Measurements from ENCODE around the gene SNX5. TPM values are rescaled to one million over a fixed set of nuclear protein-coding genes. Genes with fewer than 3 reads are reported as not detected.

SNX5 gene
- total RNA-seq, 2 experiments from 2014 or later, result 234 to 256 TPM

GRCh38 chr20:17902531-17903083 lies 66.0 kb downstream of the SNX5 start:
- peaks cover 4% of the 10 kb centered on the region for H3K27me3 Mint-ChIP-seq
- intact Hi-C loops (cut with micrococcal nuclease), result no loop called here
- no peak overlapping the region for H3K27ac Mint-ChIP-seq
- H3K4me3 Mint-ChIP-seq, result no peak overlapping the region
- DNase-seq, result no peak
- POLR2A ChIA-PET, result no interaction called here
- H3K9me3 Mint-ChIP-seq, result no peaks in the 10 kb centered on the region
- H3K36me3 Mint-ChIP-seq, result no peaks in the 10 kb centered on the region
- CTCF ChIA-PET, result interaction anchor here (0.8 to 2.3 kb wide), 4 partner anchors 11 to 397 kb away, joined by 4 to 8 read pairs (median 6); partner anchors contain the start of gene RRBP1
- peaks cover 5% of the 10 kb centered on the region for H3K4me1 Mint-ChIP-seq (ENCODE audit: low read depth)

DNA sequence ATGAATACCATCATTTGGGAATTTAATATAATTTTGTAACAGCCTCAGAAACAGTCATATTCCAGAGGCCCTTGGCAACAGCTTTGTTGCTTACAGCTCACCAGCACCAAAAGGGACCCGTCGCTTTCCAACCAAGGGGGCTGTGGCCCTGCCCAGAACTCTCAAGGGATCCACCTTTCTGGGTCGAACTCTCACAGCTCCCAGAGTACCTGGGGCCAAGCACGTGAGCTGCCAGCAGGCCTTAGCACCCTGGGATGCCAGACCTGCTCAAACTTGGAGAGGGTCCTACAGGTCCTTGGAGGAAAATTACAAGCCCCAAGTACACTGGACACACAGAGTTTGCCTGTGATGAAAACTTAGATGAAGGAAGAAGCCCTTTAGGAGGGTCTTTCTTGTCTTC lies 66.6 kb downstream of the SNX5 start:
- no peaks in the 10 kb centered on the region for H3K36me3 Mint-ChIP-seq
- peaks cover 9% of the 10 kb centered on the region for H3K27me3 Mint-ChIP-seq
- H3K4me3 Mint-ChIP-seq, result no peak overlapping the region
- ChIA-PET CTCF (interaction anchor here (0.6 to 2.3 kb wide), 4 partner anchors 10 to 833 kb away, joined by 3 to 8 read pairs (median 6); partner anchors contain the start of gene RRBP1), POLR2A (interaction anchor here (0.5 kb wide), 1 partner anchor 396 kb away, joined by 3 read pairs; no protein-coding TSS in a partner anchor)
- H3K27ac Mint-ChIP-seq, result no peak overlapping the region
- intact Hi-C loops (cut with micrococcal nuclease), result no loop called here
- H3K9me3 Mint-ChIP-seq, result no peaks in the 10 kb centered on the region
- H3K4me1 Mint-ChIP-seq (ENCODE audit: low read depth), result peaks cover 6% of the 10 kb centered on the region
- DNase-seq, result no peak

- intact Hi-C loops (cut with micrococcal nuclease), result loop anchor here (1.0 to 10.0 kb wide), 4 partner anchors 74 to 393 kb away; partner anchors contain the start of gene RRBP1
- ChIA-PET POLR2A (interaction anchor here (0.7 kb wide), 1 partner anchor 329 kb away, joined by 3 read pairs; the partner anchor contains the start of gene DSTN), CTCF (interaction anchor here (0.7 to 5.7 kb wide), 21 partner anchors 10 to 393 kb away, joined by 3 to 80 read pairs (median 3); partner anchors contain the start of genes BANF2 and RRBP1)
- peaks cover 16% of the 10 kb centered on the region for H3K4me1 Mint-ChIP-seq (ENCODE audit: low read depth)
- no peaks in the 10 kb centered on the region for H3K36me3 Mint-ChIP-seq
- no peaks in the 10 kb centered on the region for H3K9me3 Mint-ChIP-seq
- DNase-seq, result peak; percentile 73
- no peak overlapping the region for H3K27ac Mint-ChIP-seq
- H3K4me3 Mint-ChIP-seq, result no peak overlapping the region
- H3K27me3 Mint-ChIP-seq, result peaks cover 23% of the 10 kb centered on the region
These were observed 70.0 kb downstream of the SNX5 start for GRCh38 chr20:17898548-17898994.

- no peak overlapping the region for H3K27ac Mint-ChIP-seq
- POLR2A ChIA-PET, result interaction anchor here (0.7 kb wide), 1 partner anchor 328 kb away, joined by 3 read pairs; the partner anchor contains the start of gene DSTN
- no peak overlapping the region for H3K4me3 Mint-ChIP-seq
- intact Hi-C loops (cut with micrococcal nuclease), result loop anchor here (1.0 to 10.0 kb wide), 4 partner anchors 73 to 392 kb away; partner anchors contain the start of gene RRBP1
- H3K36me3 Mint-ChIP-seq, result no peaks in the 10 kb centered on the region
- no peak for DNase-seq
- no peaks in the 10 kb centered on the region for H3K9me3 Mint-ChIP-seq
- peaks cover 26% of the 10 kb centered on the region for H3K27me3 Mint-ChIP-seq
- peaks cover 16% of the 10 kb centered on the region for H3K4me1 Mint-ChIP-seq (ENCODE audit: low read depth)
- CTCF ChIA-PET, result interaction anchor here (0.7 to 5.7 kb wide), 23 partner anchors 12 to 392 kb away, joined by 3 to 80 read pairs (median 3); partner anchors contain the start of genes BANF2 and RRBP1
These were observed 70.9 kb downstream of the SNX5 start for GRCh38 chr20:17897566-17898307.

DNA sequence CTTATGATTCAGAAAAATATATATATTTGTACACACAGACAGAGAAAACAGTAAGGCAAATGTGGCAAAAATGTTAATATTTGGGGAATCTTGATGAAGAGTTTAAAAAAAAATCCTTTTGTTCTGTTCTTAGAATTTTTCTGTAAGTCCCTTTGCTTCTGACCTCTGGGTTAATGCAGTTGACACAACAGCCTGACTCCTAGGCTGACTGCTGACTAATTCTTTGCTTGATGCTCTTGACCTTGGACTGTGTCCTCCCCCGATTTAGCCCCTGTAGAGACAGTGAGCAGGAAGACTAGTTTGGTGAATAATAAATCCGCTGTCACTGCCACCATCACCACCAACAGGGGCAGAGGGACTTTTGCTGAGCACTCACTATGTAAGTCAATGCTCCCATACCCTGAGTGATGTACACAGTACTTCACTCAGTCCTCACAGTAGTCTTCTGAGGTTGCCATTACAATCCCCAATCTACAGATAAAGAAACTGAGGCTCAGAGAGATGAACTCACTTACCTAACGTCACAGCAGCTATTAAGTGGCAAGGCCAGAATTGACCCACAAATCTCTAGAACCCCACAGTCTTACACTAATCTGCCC lies 71.7 kb downstream of the SNX5 start:
- no peaks in the 10 kb centered on the region for H3K9me3 Mint-ChIP-seq
- peaks cover 16% of the 10 kb centered on the region for H3K4me1 Mint-ChIP-seq (ENCODE audit: low read depth)
- intact Hi-C loops (cut with micrococcal nuclease), result loop anchor here (10.0 kb wide), 1 partner anchor 72 kb away; no protein-coding TSS in a partner anchor
- no peak overlapping the region for H3K27ac Mint-ChIP-seq
- no peaks in the 10 kb centered on the region for H3K36me3 Mint-ChIP-seq
- H3K4me3 Mint-ChIP-seq, result no peak overlapping the region
- DNase-seq, result no peak
- CTCF ChIA-PET, result interaction anchor here (1.2 to 5.7 kb wide), 4 partner anchors 13 to 392 kb away, joined by 3 to 80 read pairs (median 19); partner anchors contain the start of gene RRBP1
- POLR2A ChIA-PET, result interaction anchor here (1.7 kb wide), 1 partner anchor 391 kb away, joined by 4 read pairs; no protein-coding TSS in a partner anchor
- peaks cover 31% of the 10 kb centered on the region for H3K27me3 Mint-ChIP-seq

- Mint-ChIP-seq H3K4me1 (ENCODE audit: low read depth) (peaks cover 16% of the 10 kb centered on the region), H3K4me3 (no peak overlapping the region), H3K36me3 (no peaks in the 10 kb centered on the region), H3K27me3 (peaks cover 31% of the 10 kb centered on the region), H3K27ac (no peak overlapping the region), H3K9me3 (no peaks in the 10 kb centered on the region)
- POLR2A ChIA-PET, result interaction anchor here (1.5 to 1.7 kb wide), 2 partner anchors 96 to 391 kb away, joined by 4 read pairs; no protein-coding TSS in a partner anchor
- no peak for DNase-seq
- intact Hi-C loops (cut with micrococcal nuclease), result loop anchor here (10.0 kb wide), 1 partner anchor 71 kb away; no protein-coding TSS in a partner anchor
- CTCF ChIA-PET, result interaction anchor here (0.6 to 5.7 kb wide), 5 partner anchors 162 to 391 kb away, joined by 3 to 80 read pairs (median 3); partner anchors contain the start of gene RRBP1
These were observed 72.3 kb downstream of the SNX5 start for GRCh38 chr20:17896193-17896723.

DNA sequence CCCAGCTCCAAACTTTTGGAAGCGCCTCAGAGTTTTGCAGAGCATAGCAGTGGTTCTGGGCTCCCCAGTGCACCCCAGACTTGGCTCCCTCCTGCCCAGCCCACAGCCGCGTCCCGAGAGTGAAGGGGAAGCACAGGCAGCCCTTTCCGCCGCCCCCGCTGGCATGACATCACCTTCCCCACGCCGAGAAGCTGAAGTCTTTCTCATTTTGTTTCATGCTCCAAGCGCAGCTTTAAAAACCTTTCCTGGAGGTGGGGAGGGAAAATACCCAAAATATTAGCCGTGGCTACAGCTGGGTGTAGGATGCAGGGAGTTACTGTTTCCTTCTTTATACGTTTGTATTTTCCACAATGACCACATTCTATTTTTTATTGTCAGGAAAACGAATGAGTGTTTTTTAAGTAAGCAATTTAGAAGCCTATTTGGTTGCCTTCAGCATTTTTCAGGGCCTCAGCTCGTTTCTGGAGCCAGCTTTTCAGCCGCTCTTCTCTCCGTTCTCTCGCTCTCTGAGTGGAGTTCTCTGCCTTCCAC lies 72.9 kb downstream of the SNX5 start:
- Mint-ChIP-seq H3K9me3 (no peaks in the 10 kb centered on the region), H3K27me3 (peaks cover 31% of the 10 kb centered on the region), H3K36me3 (no peaks in the 10 kb centered on the region), H3K4me1 (ENCODE audit: low read depth) (peaks cover 16% of the 10 kb centered on the region), H3K4me3 (peak overlapping the region; percentile 8), H3K27ac (no peak overlapping the region)
- peak; percentile 86 for DNase-seq
- ChIA-PET CTCF (interaction anchor here (0.6 to 5.7 kb wide), 6 partner anchors 25 to 390 kb away, joined by 3 to 80 read pairs (median 3); partner anchors contain the start of gene RRBP1), POLR2A (interaction anchor here (1.5 to 1.7 kb wide), 2 partner anchors 96 to 390 kb away, joined by 4 read pairs; no protein-coding TSS in a partner anchor)
- intact Hi-C loops (cut with micrococcal nuclease), result loop anchor here (10.0 kb wide), 1 partner anchor 71 kb away; no protein-coding TSS in a partner anchor

GRCh38 chr20:17893445-17893844 lies 75.1 kb downstream of the SNX5 start:
- POLR2A ChIA-PET, result no interaction called here
- intact Hi-C loops (cut with micrococcal nuclease), result loop anchor here (10.0 kb wide), 1 partner anchor 69 kb away; no protein-coding TSS in a partner anchor
- no peak for DNase-seq
- CTCF ChIA-PET, result no interaction called here
- no peak overlapping the region for H3K4me3 Mint-ChIP-seq
- H3K36me3 Mint-ChIP-seq, result no peaks in the 10 kb centered on the region
- H3K27ac Mint-ChIP-seq, result no peak overlapping the region
- H3K4me1 Mint-ChIP-seq (ENCODE audit: low read depth), result peaks cover 16% of the 10 kb centered on the region
- peaks cover 36% of the 10 kb centered on the region for H3K27me3 Mint-ChIP-seq
- peaks cover 9% of the 10 kb centered on the region for H3K9me3 Mint-ChIP-seq

- Mint-ChIP-seq H3K27me3 (peaks cover 33% of the 10 kb centered on the region), H3K36me3 (no peaks in the 10 kb centered on the region), H3K4me1 (ENCODE audit: low read depth) (peaks cover 16% of the 10 kb centered on the region), H3K27ac (no peak overlapping the region), H3K4me3 (no peak overlapping the region), H3K9me3 (peaks cover 9% of the 10 kb centered on the region)
- POLR2A ChIA-PET, result no interaction called here
- intact Hi-C loops (cut with micrococcal nuclease), result loop anchor here (10.0 kb wide), 1 partner anchor 68 kb away; no protein-coding TSS in a partner anchor
- CTCF ChIA-PET, result interaction anchor here (0.9 to 1.3 kb wide), 2 partner anchors 9 to 19 kb away, joined by 3 read pairs; no protein-coding TSS in a partner anchor
- no peak for DNase-seq
These were observed 76.2 kb downstream of the SNX5 start for GRCh38 chr20:17892189-17892938.
